Measurements from ENCODE around the gene ANKRD55.
"Not testable (repeated sequence)": the region's sequence is repeated elsewhere in the genome, so short reads cannot be mapped to it uniquely, and the experiment has no call there.

The ANKRD55 gene

GRCh38 chr5:56268707-56269106 is 35.6 kb upstream of the ANKRD55 start:
- not testable (repeated sequence) for DNase-seq (ENCODE audit: low spot score in 2 of 2); H3K9me3 Mint-ChIP-seq; H3K27ac Mint-ChIP-seq (ENCODE audit: low read depth); H3K4me3 Mint-ChIP-seq; H3K36me3 Mint-ChIP-seq (ENCODE audit: insufficient read depth); ATAC-seq (replicated peaks; ENCODE audit: extremely low read depth, poor library complexity, severe bottlenecking); H3K4me1 Mint-ChIP-seq
- H3K27me3 Mint-ChIP-seq: peaks cover 24% of the 10 kb centered on the region

- Mint-ChIP-seq H3K36me3 (ENCODE audit: insufficient read depth) (peaks cover 2% of the 10 kb centered on the region), H3K9me3 (no peaks in the 10 kb centered on the region), H3K4me1 (peaks cover 6% of the 10 kb centered on the region), H3K27ac (ENCODE audit: low read depth) (no peak overlapping the region), H3K4me3 (no peak overlapping the region), H3K27me3 (peaks cover 24% of the 10 kb centered on the region)
- DNase-seq (ENCODE audit: low spot score in 2 of 2) (no peak), ATAC-seq (replicated peaks; ENCODE audit: extremely low read depth, poor library complexity, severe bottlenecking) (no peak)
These were observed 34.7 kb upstream of the ANKRD55 start for GRCh38 chr5:56267856-56268255.

GRCh38 chr5:56264417-56265025 is 31.4 kb upstream of the ANKRD55 start:
- Mint-ChIP-seq H3K27me3 (peaks cover 21% of the 10 kb centered on the region), H3K27ac (ENCODE audit: low read depth) (no peak overlapping the region)
- ATAC-seq (replicated peaks; ENCODE audit: extremely low read depth, poor library complexity, severe bottlenecking): no peak

GRCh38 chr5:56262279-56262678 is 29.1 kb upstream of the ANKRD55 start:
- ATAC-seq (replicated peaks; ENCODE audit: extremely low read depth, poor library complexity, severe bottlenecking): no peak
- Mint-ChIP-seq H3K9me3 (no peaks in the 10 kb centered on the region), H3K36me3 (ENCODE audit: insufficient read depth) (no peaks in the 10 kb centered on the region), H3K4me1 (no peaks in the 10 kb centered on the region), H3K27ac (ENCODE audit: low read depth) (no peak overlapping the region), H3K4me3 (no peak overlapping the region), H3K27me3 (peaks cover 6% of the 10 kb centered on the region)
- no peak for DNase-seq (ENCODE audit: low spot score in 2 of 2)

More at GRCh38 chr5:56264417-56265025, 31.4 kb upstream of the ANKRD55 start:
- H3K36me3 Mint-ChIP-seq (ENCODE audit: insufficient read depth): no peaks in the 10 kb centered on the region
- no peaks in the 10 kb centered on the region for H3K4me1 Mint-ChIP-seq
- no peaks in the 10 kb centered on the region for H3K9me3 Mint-ChIP-seq
- no peak overlapping the region for H3K4me3 Mint-ChIP-seq
- no peak for DNase-seq (ENCODE audit: low spot score in 2 of 2)

GRCh38 chr5:56259002-56259511 is 25.9 kb upstream of the ANKRD55 start:
- H3K27me3 Mint-ChIP-seq: no peaks in the 10 kb centered on the region
- H3K4me1 Mint-ChIP-seq: no peaks in the 10 kb centered on the region
- DNase-seq (ENCODE audit: low spot score in 2 of 2) (no peak), ATAC-seq (replicated peaks; ENCODE audit: extremely low read depth, poor library complexity, severe bottlenecking) (no peak)
- no peak overlapping the region for H3K27ac Mint-ChIP-seq (ENCODE audit: low read depth)
- no peak overlapping the region for H3K4me3 Mint-ChIP-seq
- no peaks in the 10 kb centered on the region for H3K9me3 Mint-ChIP-seq
- no peaks in the 10 kb centered on the region for H3K36me3 Mint-ChIP-seq (ENCODE audit: insufficient read depth)

- H3K27me3 Mint-ChIP-seq; ATAC-seq (replicated peaks; ENCODE audit: extremely low read depth, poor library complexity, severe bottlenecking); H3K4me3 Mint-ChIP-seq; DNase-seq (ENCODE audit: low spot score in 2 of 2); H3K9me3 Mint-ChIP-seq; H3K27ac Mint-ChIP-seq (ENCODE audit: low read depth); H3K4me1 Mint-ChIP-seq; H3K36me3 Mint-ChIP-seq (ENCODE audit: insufficient read depth): not testable (repeated sequence)
These were observed 24.8 kb upstream of the ANKRD55 start for GRCh38 chr5:56257763-56258529.

- no peak for ATAC-seq (replicated peaks; ENCODE audit: extremely low read depth, poor library complexity, severe bottlenecking)
- no peaks in the 10 kb centered on the region for H3K9me3 Mint-ChIP-seq
- H3K4me1 Mint-ChIP-seq: no peaks in the 10 kb centered on the region
- no peaks in the 10 kb centered on the region for H3K27me3 Mint-ChIP-seq
- H3K4me3 Mint-ChIP-seq: no peak overlapping the region
- no peaks in the 10 kb centered on the region for H3K36me3 Mint-ChIP-seq (ENCODE audit: insufficient read depth)
- no peak for DNase-seq (ENCODE audit: low spot score in 2 of 2)
- no peak overlapping the region for H3K27ac Mint-ChIP-seq (ENCODE audit: low read depth)
These were observed 23.9 kb upstream of the ANKRD55 start for GRCh38 chr5:56257010-56257409.

GRCh38 chr5:56255502-56255901 is 22.4 kb upstream of the ANKRD55 start:
- no peak overlapping the region for H3K4me3 Mint-ChIP-seq
- no peak for ATAC-seq (replicated peaks; ENCODE audit: extremely low read depth, poor library complexity, severe bottlenecking)
- no peak for DNase-seq (ENCODE audit: low spot score in 2 of 2)
- H3K9me3 Mint-ChIP-seq: no peaks in the 10 kb centered on the region
- H3K27ac Mint-ChIP-seq (ENCODE audit: low read depth): no peak overlapping the region
- no peaks in the 10 kb centered on the region for H3K27me3 Mint-ChIP-seq
- H3K4me1 Mint-ChIP-seq: no peaks in the 10 kb centered on the region
- H3K36me3 Mint-ChIP-seq (ENCODE audit: insufficient read depth): no peaks in the 10 kb centered on the region

- no peak overlapping the region for H3K27ac Mint-ChIP-seq (ENCODE audit: low read depth)
- H3K4me3 Mint-ChIP-seq: no peak overlapping the region
- ATAC-seq (replicated peaks; ENCODE audit: extremely low read depth, poor library complexity, severe bottlenecking) (no peak), DNase-seq (ENCODE audit: low spot score in 2 of 2) (no peak)
- H3K4me1 Mint-ChIP-seq: no peaks in the 10 kb centered on the region
- no peaks in the 10 kb centered on the region for H3K27me3 Mint-ChIP-seq
- no peaks in the 10 kb centered on the region for H3K36me3 Mint-ChIP-seq (ENCODE audit: insufficient read depth)
- no peaks in the 10 kb centered on the region for H3K9me3 Mint-ChIP-seq
These were observed 20.8 kb upstream of the ANKRD55 start for GRCh38 chr5:56253924-56254323.

GRCh38 chr5:56253126-56253525 is 20.0 kb upstream of the ANKRD55 start:
- H3K27me3 Mint-ChIP-seq: no peaks in the 10 kb centered on the region
- no peaks in the 10 kb centered on the region for H3K4me1 Mint-ChIP-seq
- ATAC-seq (replicated peaks; ENCODE audit: extremely low read depth, poor library complexity, severe bottlenecking) (no peak), DNase-seq (ENCODE audit: low spot score in 2 of 2) (no peak)
- H3K27ac Mint-ChIP-seq (ENCODE audit: low read depth): no peak overlapping the region
- H3K4me3 Mint-ChIP-seq: no peak overlapping the region
- no peaks in the 10 kb centered on the region for H3K9me3 Mint-ChIP-seq
- H3K36me3 Mint-ChIP-seq (ENCODE audit: insufficient read depth): no peaks in the 10 kb centered on the region

- H3K4me3 Mint-ChIP-seq: no peak overlapping the region
- H3K4me1 Mint-ChIP-seq: no peaks in the 10 kb centered on the region
- no peaks in the 10 kb centered on the region for H3K9me3 Mint-ChIP-seq
- H3K27me3 Mint-ChIP-seq: no peaks in the 10 kb centered on the region
- ATAC-seq (replicated peaks; ENCODE audit: extremely low read depth, poor library complexity, severe bottlenecking) (no peak), DNase-seq (ENCODE audit: low spot score in 2 of 2) (no peak)
- H3K27ac Mint-ChIP-seq (ENCODE audit: low read depth): no peak overlapping the region
- H3K36me3 Mint-ChIP-seq (ENCODE audit: insufficient read depth): no peaks in the 10 kb centered on the region
These were observed 18.9 kb upstream of the ANKRD55 start for GRCh38 chr5:56251918-56252553.

- no peak overlapping the region for H3K27ac Mint-ChIP-seq (ENCODE audit: low read depth)
- H3K4me1 Mint-ChIP-seq: no peaks in the 10 kb centered on the region
- no peaks in the 10 kb centered on the region for H3K36me3 Mint-ChIP-seq (ENCODE audit: insufficient read depth)
- no peak for ATAC-seq (replicated peaks; ENCODE audit: extremely low read depth, poor library complexity, severe bottlenecking)
- H3K9me3 Mint-ChIP-seq: no peaks in the 10 kb centered on the region
- no peak overlapping the region for H3K4me3 Mint-ChIP-seq
- no peaks in the 10 kb centered on the region for H3K27me3 Mint-ChIP-seq
- no peak for DNase-seq (ENCODE audit: low spot score in 2 of 2)
These were observed 18.3 kb upstream of the ANKRD55 start for GRCh38 chr5:56251440-56251839.

- no peak overlapping the region for H3K27ac Mint-ChIP-seq (ENCODE audit: low read depth)
- no peaks in the 10 kb centered on the region for H3K27me3 Mint-ChIP-seq
- H3K4me1 Mint-ChIP-seq: no peaks in the 10 kb centered on the region
- ATAC-seq (replicated peaks; ENCODE audit: extremely low read depth, poor library complexity, severe bottlenecking) (no peak), DNase-seq (ENCODE audit: low spot score in 2 of 2) (no peak)
- H3K9me3 Mint-ChIP-seq: no peaks in the 10 kb centered on the region
- no peak overlapping the region for H3K4me3 Mint-ChIP-seq
- H3K36me3 Mint-ChIP-seq (ENCODE audit: insufficient read depth): no peaks in the 10 kb centered on the region
These were observed 16.9 kb upstream of the ANKRD55 start for GRCh38 chr5:56250011-56250410.
